MCF 10A (cell line): Measurements from ENCODE around the gene CATSPERD. TPM values are rescaled to one million over a fixed set of nuclear protein-coding genes. Genes with fewer than 3 reads are reported as not detected.
"Not testable (repeated sequence)": the region's sequence is repeated elsewhere in the genome, so short reads cannot be mapped to it uniquely, and the experiment has no call there.

ENCODE experiments used
- BruUV-seq: library from RNA; stranded (reverse); fragments of 400-500 nt; replicated peaks from 2 replicates; lab custom pipeline; 2021; lab: Mats Ljungman, UMichigan
- CTCF ChIA-PET: fragments of 300-600 bp; sonication (Branson Sonifier 250); formaldehyde crosslinking; extraction: SDS; loops from one replicate; lab custom pipeline; 2021; ENCODE audit warnings: antibody characterized with exemption, inconsistent platforms; lab: Yijun Ruan, JAX
- POLR2A ChIA-PET: fragments of 300-600, 350-650 bp; sonication (Branson Sonifier 250); formaldehyde crosslinking; extraction: SDS; loops from one replicate; lab custom pipeline; 2020; ENCODE audit warnings: antibody characterized with exemption, inconsistent platforms; lab: Yijun Ruan, JAX
- DNase-seq: peaks from one replicate; pipeline ENCODE4 v3.0.0-alpha.2; 2018; ENCODE audit not compliant: unreplicated experiment
- H3K27ac Mint-ChIP-seq: one replicate; pipeline ENCODE4 v1.8.0; 2022; ENCODE audit warnings: mild to moderate bottlenecking, low read depth, mixed read lengths; ENCODE audit not compliant: unreplicated experiment
- H3K27me3 Mint-ChIP-seq: one replicate; pipeline ENCODE4 v1.8.0; 2022; ENCODE audit warnings: mixed read lengths; ENCODE audit not compliant: insufficient read depth, unreplicated experiment
- H3K36me3 Mint-ChIP-seq: one replicate; pipeline ENCODE4 v1.8.0; 2022; ENCODE audit warnings: mild to moderate bottlenecking, moderate library complexity, mixed read lengths; ENCODE audit not compliant: insufficient read depth, unreplicated experiment
- H3K4me1 Mint-ChIP-seq: one replicate; pipeline ENCODE4 v1.8.0; 2022; ENCODE audit warnings: mixed read lengths; ENCODE audit not compliant: insufficient read depth, unreplicated experiment
- H3K4me3 Mint-ChIP-seq: one replicate; pipeline ENCODE4 v1.8.0; 2022; ENCODE audit warnings: mild to moderate bottlenecking, moderate library complexity, mixed read lengths; ENCODE audit not compliant: unreplicated experiment
- H3K9me3 Mint-ChIP-seq: one replicate; pipeline ENCODE4 v1.8.0; 2022; ENCODE audit warnings: mixed read lengths; ENCODE audit not compliant: unreplicated experiment
- CTCF ChIP-seq: fragments of 200-600 bp; IDR thresholded peaks from one replicate; pipeline ENCODE4 v1.8.0; 2022; ENCODE audit warnings: antibody characterized with exemption, mild to moderate bottlenecking; ENCODE audit not compliant: unreplicated experiment
- intact Hi-C: fragments of 100-400 bp; cut with micrococcal nuclease; formaldehyde crosslinking; loops from 2 replicates; pipeline ENCODE4 v1.14.1; 2022
- total RNA-seq: library from RNA; stranded (reverse); gene quantifications from 2 replicates; pipeline ENCODE4 v1.2.3, GENCODE V29; 2022

The CATSPERD gene
- total RNA-seq, 1 experiment from 2014 or later = not detected

- intact Hi-C loops = no loop called here
- ChIA-PET POLR2A (interaction anchor here (0.7 to 3.1 kb wide), 4 partner anchors 12 to 905 kb away, joined by 4 to 34 read pairs (median 10); partner anchors contain the start of genes CATSPERD, LONP1, SAFB and SAFB2), CTCF (interaction anchor here (0.5 to 2.1 kb wide), 15 partner anchors 10 to 1366 kb away, joined by 3 to 8 read pairs (median 4); partner anchors contain the start of genes CATSPERD and LONP1)
- BruUV-seq = no TSS peak
- Mint-ChIP-seq H3K27me3 (no peaks in the 10 kb centered on the region), H3K4me3 (peak overlapping the region; percentile 73), H3K36me3 (peaks cover 35% of the 10 kb centered on the region), H3K27ac (no peak overlapping the region), H3K9me3 (no peaks in the 10 kb centered on the region), H3K4me1 (peaks cover 6% of the 10 kb centered on the region)
- TF ChIP-seq CTCF = no peak
- DNase-seq = no peak
These were observed 32.9 kb upstream of the CATSPERD start for GRCh38 chr19:5687360-5688198.

- DNase-seq, H3K27me3 Mint-ChIP-seq, H3K4me3 Mint-ChIP-seq, BruUV-seq, intact Hi-C loops, H3K4me1 Mint-ChIP-seq, H3K27ac Mint-ChIP-seq, H3K9me3 Mint-ChIP-seq: not testable (repeated sequence)
- CTCF ChIA-PET = interaction anchor here (0.6 to 4.0 kb wide), 6 partner anchors 11 to 716 kb away, joined by 3 to 43 read pairs (median 4); partner anchors contain the start of genes CATSPERD and LONP1
- peaks cover 43% of the 10 kb centered on the region for H3K36me3 Mint-ChIP-seq
- POLR2A ChIA-PET = interaction anchor here (0.9 to 3.8 kb wide), 3 partner anchors 9 to 31 kb away, joined by 4 to 119 read pairs (median 34); partner anchors contain the start of genes CATSPERD and LONP1
These were observed 32.1 kb upstream of the CATSPERD start for GRCh38 chr19:5688262-5688881.

- BruUV-seq = TSS peak; percentile 76
- Mint-ChIP-seq H3K9me3 (no peaks in the 10 kb centered on the region), H3K36me3 (peaks cover 54% of the 10 kb centered on the region), H3K27me3 (no peaks in the 10 kb centered on the region), H3K4me1 (no peaks in the 10 kb centered on the region), H3K27ac (peak within 1 kb of the TSS; percentile 97), H3K4me3 (peak within 1 kb of the TSS; percentile 92)
- intact Hi-C loops = loop anchor here (1.0 to 10.0 kb wide), 3 partner anchors 10 to 104 kb away; partner anchors contain the start of genes CATSPERD, DUS3L, LONP1 and MICOS13
- ChIA-PET CTCF (interaction anchor here (0.5 to 4.0 kb wide), 10 partner anchors 18 to 432 kb away, joined by 3 to 43 read pairs (median 4); partner anchors contain the start of genes CATSPERD, LONP1, SAFB and SAFB2), POLR2A (interaction anchor here (0.6 to 3.8 kb wide), 31 partner anchors 8 to 1316 kb away, joined by 3 to 119 read pairs (median 3); partner anchors contain the start of genes CATSPERD, DUS3L, HSD11B1L and LONP1)
- TF ChIP-seq CTCF = peak; percentile 90
- peak; percentile 97 for DNase-seq
These were observed 30.1 kb upstream of the CATSPERD start, which contains the start of gene RPL36 for GRCh38 chr19:5690125-5690954. RPL36 (plus strand) TSS chr19:5690295; CDS start chr19:5690508, 213 bp downstream.
